ENCODE measurements around the gene QRICH1.

QRICH1 gene

DNA sequence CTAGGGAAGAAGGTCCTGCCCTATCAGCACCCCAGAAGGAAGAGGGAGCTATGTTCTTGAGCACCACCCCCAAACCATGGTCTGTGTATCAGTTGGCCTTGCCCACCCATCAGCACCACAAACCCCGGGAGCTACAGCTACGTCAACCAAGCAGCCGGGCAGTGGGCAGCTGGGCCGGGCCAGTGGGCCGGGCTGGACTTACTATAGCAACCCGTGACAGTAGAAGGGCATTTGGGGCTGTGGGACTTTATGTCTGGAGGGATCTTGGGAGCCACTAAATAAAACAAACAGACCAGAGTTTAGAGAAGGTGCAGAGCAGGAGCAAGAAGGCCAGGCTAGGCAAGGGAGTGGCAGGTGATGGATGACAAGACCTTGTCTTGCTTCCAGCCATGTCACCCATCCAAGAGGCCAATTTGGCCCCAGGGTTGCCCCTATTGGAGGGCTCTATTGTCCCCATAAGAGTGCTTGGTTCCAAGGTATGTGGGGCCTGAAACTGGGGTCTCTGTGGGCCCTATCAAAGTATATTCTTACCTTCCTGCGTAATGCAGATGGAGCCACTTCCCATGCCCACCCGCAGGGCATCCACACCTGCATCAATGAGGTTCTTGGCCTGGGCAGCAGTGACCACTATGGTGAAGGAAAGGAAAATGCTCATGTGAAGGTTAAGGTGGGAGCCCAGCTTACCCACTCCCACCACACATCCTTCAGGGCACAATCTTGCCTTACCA, 67.9 kb downstream of the QRICH1 start:
- TF ChIP-seq, protein P1, sequence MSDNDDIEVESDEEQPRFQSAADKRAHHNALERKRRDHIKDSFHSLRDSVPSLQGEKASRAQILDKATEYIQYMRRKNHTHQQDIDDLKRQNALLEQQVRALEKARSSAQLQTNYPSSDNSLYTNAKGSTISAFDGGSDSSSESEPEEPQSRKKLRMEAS (IDR thresholded peaks at IDR 0.05), result no peak
- TF ChIP-seq CEBPB (IDR thresholded peaks at IDR 0.05) (no peak), TCF12 (IDR thresholded peaks at IDR 0.05; ENCODE audit: low read depth) (no peak), EP300 (IDR thresholded peaks at IDR 0.05; ENCODE audit: borderline replicate concordance) (no peak), TEAD4 (IDR thresholded peaks at IDR 0.05) (no peak), FOXM1 (IDR thresholded peaks at IDR 0.05; ENCODE audit: borderline replicate concordance, low read depth) (no peak), RAD21 (IDR thresholded peaks at IDR 0.05; ENCODE audit: low read depth) (no peak), ZBTB7A (IDR thresholded peaks at IDR 0.05; ENCODE audit: low read depth) (no peak), NFIC (IDR thresholded peaks at IDR 0.05) (no peak), EGR1 (IDR thresholded peaks at IDR 0.05) (no peak), YY1 (IDR thresholded peaks at IDR 0.05; ENCODE audit: low read depth) (no peak), TAF1 (IDR thresholded peaks at IDR 0.05; ENCODE audit: low read depth) (no peak), CREB1 (IDR thresholded peaks at IDR 0.05; ENCODE audit: low read depth) (no peak)
- TF ChIP-seq, protein P2, sequence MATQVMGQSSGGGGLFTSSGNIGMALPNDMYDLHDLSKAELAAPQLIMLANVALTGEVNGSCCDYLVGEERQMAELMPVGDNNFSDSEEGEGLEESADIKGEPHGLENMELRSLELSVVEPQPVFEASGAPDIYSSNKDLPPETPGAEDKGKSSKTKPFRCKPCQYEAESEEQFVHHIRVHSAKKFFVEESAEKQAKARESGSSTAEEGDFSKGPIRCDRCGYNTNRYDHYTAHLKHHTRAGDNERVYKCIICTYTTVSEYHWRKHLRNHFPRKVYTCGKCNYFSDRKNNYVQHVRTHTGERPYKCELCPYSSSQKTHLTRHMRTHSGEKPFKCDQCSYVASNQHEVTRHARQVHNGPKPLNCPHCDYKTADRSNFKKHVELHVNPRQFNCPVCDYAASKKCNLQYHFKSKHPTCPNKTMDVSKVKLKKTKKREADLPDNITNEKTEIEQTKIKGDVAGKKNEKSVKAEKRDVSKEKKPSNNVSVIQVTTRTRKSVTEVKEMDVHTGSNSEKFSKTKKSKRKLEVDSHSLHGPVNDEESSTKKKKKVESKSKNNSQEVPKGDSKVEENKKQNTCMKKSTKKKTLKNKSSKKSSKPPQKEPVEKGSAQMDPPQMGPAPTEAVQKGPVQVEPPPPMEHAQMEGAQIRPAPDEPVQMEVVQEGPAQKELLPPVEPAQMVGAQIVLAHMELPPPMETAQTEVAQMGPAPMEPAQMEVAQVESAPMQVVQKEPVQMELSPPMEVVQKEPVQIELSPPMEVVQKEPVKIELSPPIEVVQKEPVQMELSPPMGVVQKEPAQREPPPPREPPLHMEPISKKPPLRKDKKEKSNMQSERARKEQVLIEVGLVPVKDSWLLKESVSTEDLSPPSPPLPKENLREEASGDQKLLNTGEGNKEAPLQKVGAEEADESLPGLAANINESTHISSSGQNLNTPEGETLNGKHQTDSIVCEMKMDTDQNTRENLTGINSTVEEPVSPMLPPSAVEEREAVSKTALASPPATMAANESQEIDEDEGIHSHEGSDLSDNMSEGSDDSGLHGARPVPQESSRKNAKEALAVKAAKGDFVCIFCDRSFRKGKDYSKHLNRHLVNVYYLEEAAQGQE (IDR thresholded peaks at IDR 0.05; ENCODE audit: low read depth), result no peak
- TF ChIP-seq, protein P3, sequence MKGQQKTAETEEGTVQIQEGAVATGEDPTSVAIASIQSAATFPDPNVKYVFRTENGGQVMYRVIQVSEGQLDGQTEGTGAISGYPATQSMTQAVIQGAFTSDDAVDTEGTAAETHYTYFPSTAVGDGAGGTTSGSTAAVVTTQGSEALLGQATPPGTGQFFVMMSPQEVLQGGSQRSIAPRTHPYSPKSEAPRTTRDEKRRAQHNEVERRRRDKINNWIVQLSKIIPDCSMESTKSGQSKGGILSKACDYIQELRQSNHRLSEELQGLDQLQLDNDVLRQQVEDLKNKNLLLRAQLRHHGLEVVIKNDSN (IDR thresholded peaks at IDR 0.05), result no peak

DNA sequence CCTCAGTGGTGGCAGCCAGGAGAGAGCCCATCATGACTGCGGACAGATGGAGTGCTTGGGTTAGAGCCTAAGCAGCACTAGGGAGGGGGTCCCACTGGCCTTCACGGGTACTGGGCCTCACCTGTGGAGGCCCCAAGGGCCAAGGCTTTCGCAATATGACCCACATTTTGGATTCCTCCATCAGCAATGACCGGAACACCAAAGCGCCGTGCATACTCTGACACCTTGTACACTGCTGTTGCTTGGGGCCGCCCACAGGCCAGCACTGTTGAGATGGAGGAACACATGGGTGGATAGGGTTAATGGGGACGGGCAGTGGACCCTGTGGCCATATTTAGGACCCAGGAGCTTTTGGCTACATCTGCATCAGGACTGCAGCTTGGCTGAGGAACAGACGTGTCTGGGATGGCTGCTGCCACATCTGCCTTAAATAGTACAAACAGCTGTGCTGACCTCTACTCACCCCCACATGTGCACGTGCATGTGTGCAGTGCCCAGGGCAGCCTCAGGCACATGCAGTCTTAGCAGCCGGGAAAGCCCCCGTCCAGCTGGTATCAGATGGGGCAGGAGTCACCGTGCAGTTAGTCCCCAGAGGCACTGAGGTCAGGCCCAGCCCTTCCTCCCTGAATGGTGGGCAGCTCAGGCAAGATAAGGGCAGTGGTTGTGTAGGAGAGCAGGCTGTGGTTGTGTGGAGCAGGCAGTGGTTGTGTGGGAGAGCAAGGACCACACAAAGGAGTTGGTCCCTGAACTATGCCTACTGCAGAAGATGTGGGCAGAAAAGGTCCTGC, 68.7 kb downstream of the QRICH1 start:
- no peak for TF ChIP-seq TEAD4 (IDR thresholded peaks at IDR 0.05)

DNA sequence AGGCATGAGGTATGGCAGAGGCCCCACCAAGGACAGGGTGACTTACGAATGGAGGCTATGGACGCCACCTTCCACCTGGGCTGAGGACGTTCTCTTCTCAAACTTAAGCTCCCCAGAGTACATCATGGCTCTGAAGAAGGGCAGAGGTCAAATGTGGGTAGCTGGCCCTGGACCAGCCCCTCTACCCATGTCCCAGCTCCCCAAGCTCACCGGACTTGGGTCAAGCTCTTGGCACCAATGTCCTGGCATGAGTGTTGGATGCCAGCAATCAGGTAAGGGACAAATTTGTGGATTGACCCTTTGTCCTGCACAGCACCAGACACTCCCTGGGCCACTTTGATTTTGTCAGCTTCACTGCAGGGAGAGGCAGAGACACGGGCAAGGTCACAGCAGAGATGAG, 69.4 kb downstream of the QRICH1 start:
- TF ChIP-seq NFIC (IDR thresholded peaks at IDR 0.05) (no peak), FOXM1 (IDR thresholded peaks at IDR 0.05; ENCODE audit: borderline replicate concordance, low read depth) (no peak), TAF1 (IDR thresholded peaks at IDR 0.05; ENCODE audit: low read depth) (no peak), YY1 (IDR thresholded peaks at IDR 0.05; ENCODE audit: low read depth) (no peak), CEBPB (IDR thresholded peaks at IDR 0.05) (no peak), TEAD4 (IDR thresholded peaks at IDR 0.05) (no peak), EGR1 (IDR thresholded peaks at IDR 0.05) (no peak), TCF12 (IDR thresholded peaks at IDR 0.05; ENCODE audit: low read depth) (no peak), CREB1 (IDR thresholded peaks at IDR 0.05; ENCODE audit: low read depth) (no peak)
- TF ChIP-seq, protein P2 (IDR thresholded peaks at IDR 0.05; ENCODE audit: low read depth), result no peak
- TF ChIP-seq, protein P1 (IDR thresholded peaks at IDR 0.05), result no peak
- TF ChIP-seq, protein P3 (IDR thresholded peaks at IDR 0.05), result no peak

DNA sequence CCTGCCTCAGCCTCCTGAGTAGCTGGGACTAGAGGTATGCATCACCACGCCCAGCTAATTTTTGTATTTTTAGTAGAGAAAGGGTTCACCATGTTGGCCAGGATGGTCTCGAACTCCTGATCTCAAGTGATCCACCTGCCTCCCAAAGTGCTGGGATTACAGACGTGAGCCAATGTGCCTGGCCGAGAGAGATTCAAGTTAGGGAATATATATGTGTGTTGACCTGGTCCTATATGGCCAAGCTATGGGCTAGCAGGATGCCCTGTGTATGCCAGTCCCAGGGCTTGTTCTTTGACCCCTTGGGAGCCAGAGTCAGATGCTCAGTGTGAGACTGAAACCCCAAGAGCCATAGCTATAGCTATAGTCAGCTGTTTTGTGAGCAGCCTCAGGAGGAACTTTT, 70.1 kb downstream of the QRICH1 start:
- TF ChIP-seq YY1 (IDR thresholded peaks at IDR 0.05; ENCODE audit: low read depth), result no peak
- no peak for TF ChIP-seq NFIC (IDR thresholded peaks at IDR 0.05)
- no peak for TF ChIP-seq TAF1 (IDR thresholded peaks at IDR 0.05; ENCODE audit: low read depth)
- no peak for TF ChIP-seq TEAD4 (IDR thresholded peaks at IDR 0.05)
- TF ChIP-seq CREB1 (IDR thresholded peaks at IDR 0.05; ENCODE audit: low read depth), result no peak
- no peak for TF ChIP-seq TCF12 (IDR thresholded peaks at IDR 0.05; ENCODE audit: low read depth)
- TF ChIP-seq, protein P1 (IDR thresholded peaks at IDR 0.05), result no peak
- TF ChIP-seq, protein P3 (IDR thresholded peaks at IDR 0.05), result no peak
- no peak for TF ChIP-seq CEBPB (IDR thresholded peaks at IDR 0.05)
- no peak for TF ChIP-seq EP300 (IDR thresholded peaks at IDR 0.05; ENCODE audit: borderline replicate concordance)
- TF ChIP-seq ZBTB7A (IDR thresholded peaks at IDR 0.05; ENCODE audit: low read depth), result no peak
- TF ChIP-seq RAD21 (IDR thresholded peaks at IDR 0.05; ENCODE audit: low read depth), result no peak
- TF ChIP-seq, protein P2 (IDR thresholded peaks at IDR 0.05; ENCODE audit: low read depth), result no peak
- TF ChIP-seq FOXM1 (IDR thresholded peaks at IDR 0.05; ENCODE audit: borderline replicate concordance, low read depth), result no peak

All from Ishikawa (cell line).